Measurements from ENCODE around the gene BATF.

Gene BATF

GRCh38 chr14:75494896-75495295, 27.4 kb upstream of the BATF start:
- Mint-ChIP-seq H3K9me3 (no peaks in the 10 kb centered on the region), H3K27ac (peak overlapping the region; percentile 42), H3K36me3 (ENCODE audit: low read depth) (no peaks in the 10 kb centered on the region), H3K4me3 (no peak overlapping the region), H3K4me1 (peaks cover 77% of the 10 kb centered on the region), H3K27me3 (no peaks in the 10 kb centered on the region)
- no peak for DNase-seq
- ATAC-seq: no peak

- Mint-ChIP-seq H3K27ac (no peak overlapping the region), H3K4me1 (peaks cover 77% of the 10 kb centered on the region), H3K4me3 (no peak overlapping the region), H3K9me3 (no peaks in the 10 kb centered on the region), H3K36me3 (ENCODE audit: low read depth) (no peaks in the 10 kb centered on the region), H3K27me3 (no peaks in the 10 kb centered on the region)
- ATAC-seq (no peak), DNase-seq (no peak)
Observed at GRCh38 chr14:75495399-75495798, 26.9 kb upstream of the BATF start.

- H3K36me3 Mint-ChIP-seq (ENCODE audit: low read depth): no peaks in the 10 kb centered on the region
- no peak overlapping the region for H3K27ac Mint-ChIP-seq
- no peaks in the 10 kb centered on the region for H3K9me3 Mint-ChIP-seq
- H3K4me1 Mint-ChIP-seq: peaks cover 77% of the 10 kb centered on the region
- no peak for DNase-seq
- H3K27me3 Mint-ChIP-seq: no peaks in the 10 kb centered on the region
- ATAC-seq: no peak
- no peak overlapping the region for H3K4me3 Mint-ChIP-seq
Observed at GRCh38 chr14:75495882-75496281, 26.4 kb upstream of the BATF start.

- Mint-ChIP-seq H3K9me3 (no peaks in the 10 kb centered on the region), H3K27me3 (no peaks in the 10 kb centered on the region), H3K4me1 (peaks cover 75% of the 10 kb centered on the region), H3K36me3 (ENCODE audit: low read depth) (no peaks in the 10 kb centered on the region), H3K27ac (peak overlapping the region; percentile 72), H3K4me3 (no peak overlapping the region)
- DNase-seq (no peak), ATAC-seq (no peak)
Observed at GRCh38 chr14:75496755-75497154, 25.5 kb upstream of the BATF start.

- peak; percentile 57 for DNase-seq
- Mint-ChIP-seq H3K4me3 (peak overlapping the region; percentile 48), H3K27me3 (no peaks in the 10 kb centered on the region), H3K9me3 (no peaks in the 10 kb centered on the region), H3K36me3 (ENCODE audit: low read depth) (no peaks in the 10 kb centered on the region), H3K27ac (peak overlapping the region; percentile 72), H3K4me1 (peaks cover 71% of the 10 kb centered on the region)
- peak; percentile 90 for ATAC-seq
Observed at GRCh38 chr14:75497191-75497590, 25.1 kb upstream of the BATF start.

- DNase-seq (no peak), ATAC-seq (peak; percentile 6)
- Mint-ChIP-seq H3K27ac (peak overlapping the region; percentile 72), H3K4me3 (peak overlapping the region; percentile 48), H3K36me3 (ENCODE audit: low read depth) (no peaks in the 10 kb centered on the region), H3K9me3 (no peaks in the 10 kb centered on the region), H3K4me1 (peaks cover 65% of the 10 kb centered on the region), H3K27me3 (no peaks in the 10 kb centered on the region)
Observed at GRCh38 chr14:75497701-75498100, 24.6 kb upstream of the BATF start.

GRCh38 chr14:75499084-75499875, 23.0 kb upstream of the BATF start:
- peak overlapping the region; percentile 24 for H3K27ac Mint-ChIP-seq
- H3K4me3 Mint-ChIP-seq: no peak overlapping the region
- no peaks in the 10 kb centered on the region for H3K27me3 Mint-ChIP-seq
- no peak for DNase-seq
- no peaks in the 10 kb centered on the region for H3K36me3 Mint-ChIP-seq (ENCODE audit: low read depth)
- peak; percentile 71 for ATAC-seq
- no peaks in the 10 kb centered on the region for H3K9me3 Mint-ChIP-seq
- peaks cover 51% of the 10 kb centered on the region for H3K4me1 Mint-ChIP-seq

- ATAC-seq: no peak
- H3K4me1 Mint-ChIP-seq: peaks cover 33% of the 10 kb centered on the region
Observed at GRCh38 chr14:75501080-75501479, 21.2 kb upstream of the BATF start.

GRCh38 chr14:75504411-75504810, 17.9 kb upstream of the BATF start:
- Mint-ChIP-seq H3K4me3 (no peak overlapping the region), H3K4me1 (peaks cover 15% of the 10 kb centered on the region), H3K27me3 (no peaks in the 10 kb centered on the region), H3K36me3 (ENCODE audit: low read depth) (peaks cover 3% of the 10 kb centered on the region), H3K9me3 (peaks cover 20% of the 10 kb centered on the region), H3K27ac (no peak overlapping the region)
- ATAC-seq: no peak
- DNase-seq: no peak

More at GRCh38 chr14:75501080-75501479, 21.2 kb upstream of the BATF start:
- Mint-ChIP-seq H3K27me3 (no peaks in the 10 kb centered on the region), H3K9me3 (peaks cover 6% of the 10 kb centered on the region), H3K36me3 (ENCODE audit: low read depth) (no peaks in the 10 kb centered on the region), H3K4me3 (no peak overlapping the region), H3K27ac (no peak overlapping the region)
- DNase-seq: no peak

- DNase-seq: no peak
- Mint-ChIP-seq H3K4me1 (peaks cover 27% of the 10 kb centered on the region), H3K36me3 (ENCODE audit: low read depth) (peaks cover 6% of the 10 kb centered on the region), H3K27ac (no peak overlapping the region), H3K9me3 (peaks cover 44% of the 10 kb centered on the region), H3K27me3 (no peaks in the 10 kb centered on the region), H3K4me3 (no peak overlapping the region)
- no peak for ATAC-seq
Observed at GRCh38 chr14:75506930-75507329, 15.3 kb upstream of the BATF start.

- Mint-ChIP-seq H3K4me1 (peaks cover 49% of the 10 kb centered on the region), H3K27ac (peak overlapping the region; percentile 53), H3K4me3 (no peak overlapping the region), H3K9me3 (peaks cover 50% of the 10 kb centered on the region), H3K36me3 (ENCODE audit: low read depth) (peaks cover 9% of the 10 kb centered on the region), H3K27me3 (no peaks in the 10 kb centered on the region)
- ATAC-seq (peak; percentile 73), DNase-seq (no peak)
Observed at GRCh38 chr14:75510547-75510946, 11.7 kb upstream of the BATF start.

- H3K9me3 Mint-ChIP-seq: peaks cover 43% of the 10 kb centered on the region
Observed at GRCh38 chr14:75511201-75511600, 11.1 kb upstream of the BATF start.

GRCh38 chr14:75513911-75514672, 8.2 kb upstream of the BATF start:
- peak overlapping the region; percentile 90 for H3K27ac Mint-ChIP-seq
- H3K4me1 Mint-ChIP-seq: peaks cover 58% of the 10 kb centered on the region
- DNase-seq: no peak
- peak; percentile 23 for ATAC-seq
- H3K36me3 Mint-ChIP-seq (ENCODE audit: low read depth): peaks cover 6% of the 10 kb centered on the region
- H3K27me3 Mint-ChIP-seq: no peaks in the 10 kb centered on the region
- peaks cover 30% of the 10 kb centered on the region for H3K9me3 Mint-ChIP-seq
- no peak overlapping the region for H3K4me3 Mint-ChIP-seq

More at GRCh38 chr14:75511201-75511600, 11.1 kb upstream of the BATF start:
- Mint-ChIP-seq H3K27me3 (no peaks in the 10 kb centered on the region), H3K27ac (peak overlapping the region; percentile 53), H3K4me3 (no peak overlapping the region), H3K36me3 (ENCODE audit: low read depth) (peaks cover 9% of the 10 kb centered on the region), H3K4me1 (peaks cover 56% of the 10 kb centered on the region)
- ATAC-seq (no peak), DNase-seq (no peak)

GRCh38 chr14:75514673-75515628, 7.3 kb upstream of the BATF start:
- Mint-ChIP-seq H3K4me1 (peaks cover 56% of the 10 kb centered on the region), H3K27ac (peak overlapping the region; percentile 90), H3K27me3 (no peaks in the 10 kb centered on the region), H3K9me3 (peaks cover 25% of the 10 kb centered on the region), H3K4me3 (peak overlapping the region; percentile 76), H3K36me3 (ENCODE audit: low read depth) (peaks cover 6% of the 10 kb centered on the region)
- DNase-seq (peak; percentile 59), ATAC-seq (peak; percentile 55)
